GM12892 (cell line): ENCODE data around the gene YBX2.

Experiments used
- DNase-seq: peaks from one replicate; pipeline ENCODE4 v3.0.0; 2011; ENCODE audit not compliant: insufficient read length
- FAIRE-seq: peaks from 2 replicates; lab custom pipeline; 2011; peaks lifted over from hg19 to GRCh38; lab: Jason Lieb, UNC
- POLR2A ChIP-seq: IDR thresholded peaks from 2 replicates; pipeline ENCODE4 v1.6.1; 2011; ENCODE audit warnings: low read depth, low read length, control low read depth
- POLR2AphosphoS5 ChIP-seq: IDR thresholded peaks from 2 replicates; pipeline ENCODE4 v1.6.1; 2011; ENCODE audit warnings: low read depth, low read length, control low read depth
- TAF1 ChIP-seq: IDR thresholded peaks from 2 replicates; pipeline ENCODE4 v1.6.1; 2011; ENCODE audit warnings: low read depth, mild to moderate bottlenecking, control low read depth, low read length, borderline replicate concordance

Gene YBX2

DNA sequence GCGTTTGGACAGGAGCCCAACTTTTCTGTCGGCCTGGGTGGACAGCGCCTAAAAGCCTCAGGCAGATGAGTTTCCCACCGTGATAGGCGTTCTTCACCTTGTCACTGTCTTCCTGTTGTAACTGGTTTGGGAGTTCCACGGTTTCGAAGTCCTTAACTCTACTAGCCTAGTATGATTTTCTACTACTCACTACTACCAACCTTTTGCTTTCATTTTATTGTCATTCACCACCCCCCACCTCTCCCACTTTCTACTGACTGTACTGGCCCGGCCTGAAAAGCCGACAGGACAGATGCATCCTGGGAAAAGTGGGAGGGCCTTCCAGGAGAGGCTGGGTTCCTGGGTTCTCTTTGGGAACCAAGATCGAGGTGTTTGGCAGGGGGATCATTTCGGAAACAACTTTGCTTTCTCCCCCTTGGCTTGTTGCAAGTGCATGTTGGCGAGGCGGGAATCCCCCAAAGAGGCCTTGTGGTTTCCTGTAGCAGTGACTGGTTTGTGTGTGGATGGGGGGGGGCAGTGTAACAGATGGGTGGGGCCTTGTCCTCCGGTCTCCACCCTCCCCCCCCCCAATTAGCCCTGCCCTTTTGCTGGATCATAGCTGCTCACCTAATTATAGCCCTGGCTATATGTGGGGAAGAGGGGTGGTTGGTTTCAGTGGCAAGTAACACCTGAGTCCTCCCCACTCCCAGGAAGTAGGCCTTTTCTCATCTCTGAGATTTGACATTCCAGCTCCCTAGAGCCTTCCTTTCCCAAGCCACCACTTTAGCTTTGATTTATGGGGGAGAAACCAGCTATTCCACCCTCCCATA lies 14.4 kb upstream of the YBX2 start:
- TF ChIP-seq POLR2A, result peak; percentile 72
- TF ChIP-seq TAF1, result no peak
- peak; percentile 80 for TF ChIP-seq POLR2AphosphoS5
- FAIRE-seq (peak; percentile 93), DNase-seq (peak; percentile 67)

DNA sequence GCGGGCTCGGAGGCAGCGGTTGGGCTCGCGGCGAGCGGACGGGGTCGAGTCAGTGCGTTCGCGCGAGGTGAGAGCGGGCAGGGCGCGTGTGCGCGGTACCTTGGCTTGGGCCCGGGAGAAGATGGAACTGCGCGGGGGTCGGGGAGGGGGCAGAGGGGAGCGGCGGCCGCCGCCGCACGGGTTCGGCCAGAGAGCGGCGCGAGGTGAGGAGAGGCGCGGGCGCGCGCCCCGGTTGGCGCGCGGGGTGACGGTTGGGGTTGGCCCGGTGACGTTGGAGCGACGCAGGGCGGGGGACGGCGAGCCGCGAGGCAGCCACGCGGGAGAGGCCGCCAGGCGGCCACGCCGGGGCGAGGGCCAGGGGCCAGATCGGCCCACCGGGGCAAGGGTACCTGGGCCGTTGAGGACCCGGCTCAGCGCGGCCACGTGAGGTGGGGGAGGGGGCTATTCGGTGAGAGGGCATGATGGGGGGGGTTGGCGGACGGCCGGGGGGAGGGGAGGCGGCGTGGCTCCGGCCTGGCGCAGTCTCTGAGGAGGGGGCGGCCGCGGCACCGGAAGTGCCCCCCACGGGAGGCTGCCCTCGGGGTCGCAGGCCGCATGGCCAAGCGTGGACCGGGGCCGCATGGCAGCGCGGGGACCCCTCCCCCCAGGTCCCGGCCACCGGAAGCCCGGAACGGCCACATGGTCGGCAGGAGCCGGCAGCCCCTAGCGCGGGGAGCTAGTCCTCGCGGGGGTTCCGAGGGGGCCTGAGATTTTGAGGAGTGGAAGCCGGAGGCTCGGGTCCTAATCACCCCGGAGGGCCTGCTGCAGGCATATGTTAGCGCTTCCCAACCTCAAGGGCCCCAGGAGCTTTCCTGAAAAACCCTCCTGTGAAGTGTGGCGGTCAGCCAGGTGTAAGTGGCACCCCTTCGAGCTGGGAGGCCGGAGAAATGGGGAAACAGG lies 13.5 kb upstream of the YBX2 start:
- FAIRE-seq, result peak; percentile 48
- no peak for DNase-seq
- 0 out of 2 replicates have a peak, but pooled peaks have one; percentile 6 for TF ChIP-seq POLR2AphosphoS5
- TF ChIP-seq TAF1, result no peak; the same call in 1 of the 2 replicates
- peak; percentile 35; the same call in 1 of the 2 replicates for TF ChIP-seq POLR2A

DNA sequence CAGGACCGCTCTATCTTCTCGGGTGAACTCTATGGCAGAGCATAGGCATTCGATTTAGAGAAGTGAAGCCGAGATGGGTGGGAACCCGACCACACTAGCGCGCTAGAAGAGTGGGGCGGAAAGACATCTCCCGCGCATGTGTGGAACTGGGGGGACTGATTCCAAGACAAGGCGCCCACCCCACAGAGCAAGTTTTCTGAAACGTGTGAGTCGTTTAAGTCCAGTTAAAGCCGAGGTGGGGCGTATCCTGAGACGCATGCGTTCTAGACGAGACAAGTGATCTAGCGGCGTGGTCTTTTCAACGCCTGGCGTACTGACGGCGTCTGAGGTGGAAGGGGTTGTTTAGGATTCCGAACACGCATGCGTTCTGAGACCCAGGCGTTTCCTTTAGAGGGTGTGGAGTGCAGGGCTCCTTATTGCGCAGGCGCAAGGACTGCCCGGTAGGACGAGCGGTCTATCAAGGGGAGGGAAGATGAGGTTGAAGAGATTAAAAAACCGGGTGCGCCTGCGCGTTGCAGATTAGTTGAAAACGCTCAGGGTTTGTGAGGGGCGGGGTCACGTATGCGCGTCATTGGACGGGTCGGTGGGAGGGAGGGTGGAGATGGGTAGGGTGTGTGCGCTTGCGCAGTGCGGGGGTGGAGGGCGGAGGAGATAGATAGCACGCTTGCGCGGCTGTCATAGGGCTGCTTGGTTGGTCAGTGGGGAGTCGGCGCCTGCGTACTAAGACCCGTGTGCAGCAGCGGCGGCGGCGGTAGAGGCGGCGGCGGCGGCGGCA lies 12.7 kb upstream of the YBX2 start, which contains the start of gene EIF5A:
TSS of gene EIF5A (plus strand) at position 718 of the 775 bp plus-strand sequence. CDS start 2,008 bp downstream, outside the sequence.
- peak; percentile 95 for DNase-seq
- FAIRE-seq, result peak; percentile 99

DNA sequence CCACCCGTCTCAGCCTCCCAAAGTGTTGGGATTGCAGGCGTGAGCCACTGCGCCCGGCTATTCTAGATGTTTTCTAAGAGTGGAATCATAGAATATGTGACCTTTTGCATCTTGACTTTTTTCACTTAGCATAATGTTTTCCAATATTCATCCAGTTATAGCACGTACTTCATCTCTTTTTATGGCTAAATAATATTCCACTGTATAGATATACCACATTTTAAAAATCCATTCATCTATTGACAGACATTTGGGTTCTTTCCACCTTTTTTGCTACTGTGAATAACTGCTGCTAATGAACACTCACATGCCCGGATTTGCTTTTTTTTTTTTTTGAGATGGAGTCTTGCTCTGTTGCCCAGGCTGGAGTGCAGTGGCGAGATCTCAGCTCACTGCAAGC lies 9.7 kb upstream of the YBX2 start:
- no peak for TF ChIP-seq POLR2A
- no peak for TF ChIP-seq POLR2AphosphoS5
- no peak for TF ChIP-seq TAF1

More for the DNA sequence above, 12.7 kb upstream of the YBX2 start, which contains the start of gene EIF5A:
- no peak; the same call in 1 of the 2 replicates for TF ChIP-seq TAF1
- TF ChIP-seq POLR2AphosphoS5, result peak; percentile 73
- peak; percentile 85 for TF ChIP-seq POLR2A

DNA sequence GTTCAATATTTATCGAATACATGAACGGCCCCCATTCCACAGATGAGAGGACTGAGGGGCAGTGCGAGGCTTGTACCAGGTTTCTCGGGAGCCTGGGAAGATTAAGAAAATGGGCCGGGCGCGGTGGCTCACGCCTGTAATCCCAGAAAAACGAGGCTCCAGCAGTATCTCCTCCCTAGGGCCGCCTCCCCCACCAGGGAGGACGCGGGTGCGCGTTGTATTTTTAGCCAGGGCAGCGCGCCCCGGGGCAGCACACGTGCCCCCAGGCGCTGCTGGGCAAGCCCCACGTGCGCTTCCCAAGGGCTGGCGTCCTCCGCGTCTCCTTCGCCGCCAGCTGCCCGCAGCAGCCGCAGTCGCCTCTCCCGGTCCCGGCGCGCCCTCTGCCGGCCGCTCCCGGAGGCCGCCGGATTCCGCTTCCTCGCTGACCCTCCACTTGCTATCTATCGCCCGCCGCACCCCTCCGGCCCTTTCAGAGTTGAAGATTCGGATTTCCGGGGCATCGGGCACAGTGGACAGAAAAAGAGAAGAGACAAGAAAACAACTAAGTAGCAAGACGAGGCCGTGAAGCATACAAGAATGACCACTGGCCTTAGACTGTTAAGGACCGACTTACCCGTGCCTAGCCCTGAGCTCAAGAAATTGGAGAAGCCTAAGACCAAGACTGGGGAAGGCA lies 1.9 kb upstream of the YBX2 start:
- no peak for TF ChIP-seq POLR2AphosphoS5
- no peak for TF ChIP-seq TAF1
- no peak for TF ChIP-seq POLR2A
- DNase-seq (peak; percentile 81), FAIRE-seq (peak; percentile 85)

More for the DNA sequence above, 9.7 kb upstream of the YBX2 start:
- FAIRE-seq (no peak), DNase-seq (no peak)

DNA sequence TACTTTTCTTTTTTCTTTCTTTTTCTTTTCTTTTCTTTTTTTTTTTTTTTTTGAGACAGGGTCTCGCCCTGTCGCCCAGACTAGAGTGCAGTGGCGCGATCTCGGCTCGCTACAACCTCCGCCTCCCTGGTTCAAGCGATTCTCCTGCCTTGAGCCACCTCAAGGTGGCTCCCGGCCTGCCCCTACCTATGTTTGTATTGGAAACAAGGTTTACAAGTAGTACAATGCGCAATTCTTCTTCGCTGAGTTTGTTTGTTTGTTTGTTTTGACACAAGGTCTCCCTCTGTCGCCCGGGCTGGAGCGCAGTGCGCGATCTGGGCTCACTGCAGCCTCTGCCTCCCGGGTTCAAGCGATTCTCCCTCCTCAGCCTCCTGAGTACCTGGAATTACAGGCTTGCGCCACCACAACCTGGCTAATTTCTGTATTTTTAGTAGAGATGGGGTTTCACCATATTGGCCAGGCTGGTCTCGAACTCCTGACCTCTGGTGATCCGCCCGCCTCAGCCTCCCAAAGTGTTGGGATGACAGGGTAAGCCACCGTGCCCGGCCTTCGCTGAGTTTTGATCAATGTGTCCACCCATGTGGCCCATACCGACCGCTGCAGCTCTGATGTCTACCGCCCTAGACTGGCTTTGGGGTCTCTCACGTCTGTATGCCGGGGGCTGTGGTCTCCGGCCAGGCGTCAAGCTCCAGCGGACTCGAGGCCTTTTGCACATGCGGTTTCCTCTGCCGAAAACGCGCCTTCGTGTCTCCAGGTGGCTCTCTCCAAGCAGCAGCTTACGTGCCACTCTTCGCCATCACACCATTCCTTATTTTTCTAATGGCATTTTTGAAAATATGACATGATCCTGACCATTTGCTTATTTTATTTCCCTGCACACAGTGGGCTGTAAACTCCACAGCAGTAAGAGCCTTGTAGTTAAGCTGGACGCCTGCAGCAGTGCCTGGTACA lies 1.1 kb upstream of the YBX2 start:
- no peak for FAIRE-seq
- TF ChIP-seq TAF1 (no peak), POLR2AphosphoS5 (no peak), POLR2A (no peak)
- DNase-seq, result no peak

DNA sequence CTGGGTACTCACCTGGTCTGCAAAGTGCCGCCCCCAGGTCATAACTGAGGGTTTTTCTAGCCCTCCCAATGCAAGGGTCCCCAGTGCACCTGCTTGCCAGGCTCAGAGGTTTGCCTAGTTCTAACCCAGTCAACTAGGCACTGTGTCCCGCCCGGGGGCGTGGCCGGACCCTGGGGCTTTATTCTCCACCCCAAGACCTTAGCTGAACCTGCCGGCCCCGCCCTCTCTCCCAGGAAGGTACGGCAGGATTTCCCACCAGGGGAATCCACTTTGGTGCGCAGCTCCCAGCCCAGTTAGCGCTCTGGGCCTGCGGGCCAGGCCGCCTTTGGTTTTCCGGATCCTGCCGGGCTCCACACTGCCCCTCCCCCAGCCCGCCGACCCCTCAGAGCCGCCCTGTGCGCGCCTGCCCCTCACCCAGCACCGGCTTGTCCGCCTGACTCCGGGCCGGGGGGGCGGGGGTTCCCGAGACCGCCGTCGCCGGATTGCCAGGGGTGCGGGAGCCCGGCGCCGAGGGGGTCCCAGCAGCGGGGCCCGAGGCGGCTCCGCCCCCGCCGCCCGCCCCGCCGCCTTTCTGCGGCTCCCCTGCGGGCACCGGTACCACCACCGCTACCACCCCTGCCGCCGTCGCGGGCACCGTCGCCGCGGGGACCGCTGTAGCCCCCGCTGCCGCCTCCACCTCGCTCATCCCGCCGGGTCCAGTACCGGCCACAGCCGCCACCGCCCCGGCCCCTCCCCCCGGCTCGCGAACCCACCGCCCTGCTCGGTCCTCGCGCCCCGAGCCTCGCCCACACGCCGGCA lies 424 bp downstream of the YBX2 start:
- DNase-seq (no peak), FAIRE-seq (no peak)
- TF ChIP-seq TAF1 (no peak), POLR2AphosphoS5 (no peak), POLR2A (no peak)

DNA sequence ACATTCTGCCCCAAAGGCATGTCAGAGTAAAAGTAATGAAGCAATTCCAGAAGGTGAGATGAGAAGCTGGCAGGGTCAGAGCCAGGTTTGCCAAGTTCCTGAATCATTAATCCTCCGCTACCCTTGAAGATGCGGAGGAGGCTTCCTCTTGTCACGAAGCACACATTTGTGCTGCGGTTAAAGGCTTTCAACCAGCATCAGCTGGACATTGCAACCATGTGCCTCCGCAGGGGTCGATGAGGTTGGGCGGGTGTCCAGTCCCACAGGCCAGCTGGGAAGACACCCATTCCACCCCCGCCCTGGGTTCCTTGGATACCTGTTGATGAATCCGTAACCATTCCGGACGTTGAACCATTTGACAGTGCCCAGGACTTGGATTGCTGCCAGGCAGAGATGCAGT lies 1.3 kb downstream of the YBX2 start:
- no peak for DNase-seq
- TF ChIP-seq TAF1 (no peak), POLR2AphosphoS5 (no peak), POLR2A (no peak)
- no peak for FAIRE-seq

DNA sequence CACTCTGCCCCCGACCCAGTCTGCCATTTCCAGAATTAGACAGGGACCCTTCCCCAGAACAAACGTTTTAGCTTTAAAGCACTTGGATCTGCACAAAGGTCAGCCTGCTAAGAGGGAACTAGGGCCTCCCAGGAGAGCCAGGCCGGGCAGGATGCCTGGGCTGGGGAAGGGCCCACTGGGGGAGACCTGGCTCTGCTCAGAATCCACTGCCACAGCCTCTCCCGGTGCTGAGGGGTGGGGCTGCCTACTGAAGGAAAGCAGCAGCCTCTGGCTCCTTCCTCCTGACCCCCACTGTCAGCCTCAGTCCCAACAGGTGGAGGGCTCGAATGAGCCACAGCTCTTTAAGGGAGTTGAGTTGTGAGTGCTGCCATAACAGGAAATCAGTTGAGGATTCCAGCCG lies 1.7 kb downstream of the YBX2 start:
- no peak for TF ChIP-seq TAF1
- no peak for TF ChIP-seq POLR2A
- no peak for TF ChIP-seq POLR2AphosphoS5
- FAIRE-seq (no peak), DNase-seq (no peak)
